SHP77 (cell line): ENCODE measurements around the gene VENTX.

Source experiments
- DNase-seq, 2 experiments: peaks; one replicate each; lab custom pipeline; 2025; lab: John Stamatoyannopoulos, UW

VENTX gene

DNA sequence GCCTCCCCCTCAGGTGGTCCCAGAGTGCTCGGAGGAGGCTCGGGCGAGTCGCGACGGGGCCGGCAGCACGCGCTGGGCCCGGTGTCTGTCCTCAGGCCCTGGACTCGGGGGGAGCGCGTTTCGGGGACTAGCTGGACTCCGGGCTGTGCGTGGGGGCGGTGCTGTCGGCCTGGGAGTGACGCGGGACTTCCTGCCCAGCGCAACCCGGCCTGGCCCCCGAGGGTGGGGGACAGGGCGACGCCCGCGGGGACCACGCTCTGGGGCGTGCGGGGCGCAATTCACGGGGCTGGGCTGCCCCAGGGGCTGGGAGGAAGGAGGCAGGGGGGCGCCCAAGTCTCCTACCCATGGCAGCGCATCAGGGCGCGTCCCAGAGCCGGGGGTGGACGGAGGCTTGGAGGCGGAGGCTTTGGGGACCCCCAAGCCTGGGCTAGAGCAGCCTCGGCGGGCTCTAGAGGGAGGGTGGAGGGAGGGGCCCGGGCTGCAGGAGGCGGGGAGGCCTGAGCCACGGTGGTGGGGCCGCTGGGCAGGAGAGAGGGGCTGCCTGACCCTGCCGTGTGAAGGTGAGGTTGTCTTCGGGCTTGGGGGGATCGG, 2.3 kb upstream of the VENTX start:
- DNase-seq: no peak

- DNase-seq: no peak
These were observed 1.7 kb upstream of the VENTX start for GRCh38 chr10:133235932-133236331.

DNA sequence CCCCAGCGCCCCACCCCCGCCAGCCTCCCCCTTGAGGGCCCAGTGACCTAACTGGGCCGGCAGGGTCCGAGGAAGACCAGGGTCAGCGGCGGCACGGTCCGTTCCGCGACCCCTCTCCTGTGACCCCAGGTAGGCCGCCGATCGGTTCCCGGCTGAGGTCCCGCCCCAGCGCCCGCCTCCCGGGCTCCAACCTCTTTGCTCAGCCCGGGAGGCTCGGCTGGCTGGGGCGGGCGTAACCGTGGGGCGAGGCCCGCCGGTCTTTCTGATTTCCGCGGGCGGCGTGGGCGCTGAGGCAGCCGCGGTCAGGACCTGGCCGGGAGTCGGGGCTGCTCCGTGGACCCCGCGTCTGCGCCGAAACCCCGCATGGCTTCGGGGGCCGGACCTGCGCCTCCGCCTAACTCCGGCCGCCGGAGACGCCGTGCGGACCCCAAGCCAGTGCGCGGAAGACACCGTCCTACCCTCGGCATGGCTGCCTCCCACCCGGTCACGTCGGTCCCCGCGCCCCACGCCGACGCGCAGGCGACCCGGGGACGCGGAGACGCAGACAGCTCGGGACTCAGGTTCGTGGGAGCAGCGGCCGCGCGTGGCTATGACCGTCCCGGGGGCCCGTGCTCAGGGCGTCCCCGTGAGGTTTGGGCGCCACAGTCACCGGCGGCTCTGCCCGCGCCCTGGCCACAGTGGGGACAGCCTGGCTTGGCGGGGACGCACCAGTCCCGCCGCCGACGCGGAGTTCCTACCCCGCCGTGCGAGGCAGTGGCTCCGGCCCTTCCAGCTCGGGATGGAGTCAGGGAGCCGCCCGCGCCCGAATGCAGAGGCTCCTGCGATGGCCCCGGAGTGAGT, 1.0 kb upstream of the VENTX start:
- no peak for DNase-seq

GRCh38 chr10:133237241-133237587, 441 bp upstream of the VENTX start:
- no peak for DNase-seq

DNA sequence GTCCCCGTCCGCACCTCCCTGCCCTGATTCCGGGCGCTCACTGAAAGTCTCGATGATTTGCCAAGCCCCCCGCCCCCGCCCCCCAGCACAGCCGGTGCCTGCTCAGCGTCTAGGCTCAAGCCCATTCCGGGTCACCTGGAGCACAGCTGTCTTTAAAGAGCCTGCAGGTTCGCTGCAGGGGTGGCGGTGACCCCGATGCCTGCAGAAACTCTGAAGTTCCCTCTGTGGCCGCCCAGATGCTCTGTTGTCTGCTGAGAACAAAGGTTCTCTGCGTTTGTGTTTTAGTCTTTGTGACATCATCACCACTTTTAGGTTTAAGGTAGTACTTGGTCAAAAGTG, 780 bp downstream of the VENTX start:
- no peak for DNase-seq

GRCh38 chr10:133239990-133240389, 2.3 kb downstream of the VENTX start:
- no peak for DNase-seq

GRCh38 chr10:133241501-133242205, 4.0 kb downstream of the VENTX start:
- no peak for DNase-seq

DNA sequence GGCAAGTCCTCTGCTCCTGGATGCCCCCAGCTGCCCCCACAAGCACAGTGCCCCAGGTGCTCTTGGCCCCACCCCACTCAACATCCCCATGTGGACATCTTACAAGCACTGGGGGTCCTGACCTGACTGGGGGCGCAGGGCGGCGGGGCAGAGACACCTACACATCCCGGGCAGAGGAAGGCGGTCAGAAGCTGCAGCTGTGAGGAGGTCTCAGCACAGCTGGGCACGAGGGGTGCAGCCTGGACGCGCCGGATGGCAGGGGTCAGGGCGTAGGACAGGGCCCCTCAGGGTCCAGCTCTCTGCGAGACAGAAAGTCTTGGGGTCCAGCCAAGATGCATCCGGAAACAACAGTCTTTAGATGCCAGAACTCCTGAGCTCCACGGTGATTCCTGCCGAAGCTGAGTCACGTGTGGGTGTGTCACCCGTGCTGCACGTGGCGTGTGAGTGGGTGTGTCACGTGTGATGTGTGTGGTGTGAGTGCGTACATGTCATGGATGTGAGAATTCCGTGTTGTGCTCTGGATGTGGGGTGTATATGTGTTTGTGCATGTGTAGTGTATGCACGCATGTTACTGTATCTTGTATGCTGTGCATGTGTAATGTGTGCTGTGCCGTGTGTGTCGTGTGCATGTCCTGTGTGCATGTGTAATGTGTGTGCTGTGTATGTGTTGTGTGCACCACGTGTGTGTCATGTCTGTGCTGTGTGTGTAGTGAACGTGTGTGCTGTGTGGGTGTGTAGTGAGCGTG, 5.1 kb downstream of the VENTX start:
- no peak for DNase-seq

DNA sequence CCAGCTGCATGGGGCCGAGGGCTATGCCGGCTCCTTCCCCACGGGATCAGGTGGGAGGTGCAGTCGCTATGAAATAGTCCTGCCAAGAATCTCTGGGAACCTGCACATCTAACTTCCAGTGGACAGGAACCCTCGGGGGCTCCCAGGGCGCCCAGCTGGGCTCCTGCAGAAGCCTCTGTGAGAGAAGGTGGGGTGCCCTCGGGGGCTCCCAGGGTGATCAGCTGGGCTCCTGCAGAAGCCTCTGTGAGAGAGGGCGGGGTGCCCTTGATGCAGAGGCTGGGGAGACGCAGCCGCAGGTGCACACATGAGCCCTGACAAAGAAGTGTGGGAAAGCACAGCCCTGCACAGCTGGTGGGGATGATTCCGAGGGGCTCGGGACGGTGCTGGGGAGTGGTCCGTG, 5.9 kb downstream of the VENTX start:
- DNase-seq: no peak

GRCh38 chr10:133245439-133246235, 8.0 kb downstream of the VENTX start:
- DNase-seq: no peak

- no peak for DNase-seq
These were observed 8.6 kb downstream of the VENTX start for GRCh38 chr10:133246236-133246626.

DNA sequence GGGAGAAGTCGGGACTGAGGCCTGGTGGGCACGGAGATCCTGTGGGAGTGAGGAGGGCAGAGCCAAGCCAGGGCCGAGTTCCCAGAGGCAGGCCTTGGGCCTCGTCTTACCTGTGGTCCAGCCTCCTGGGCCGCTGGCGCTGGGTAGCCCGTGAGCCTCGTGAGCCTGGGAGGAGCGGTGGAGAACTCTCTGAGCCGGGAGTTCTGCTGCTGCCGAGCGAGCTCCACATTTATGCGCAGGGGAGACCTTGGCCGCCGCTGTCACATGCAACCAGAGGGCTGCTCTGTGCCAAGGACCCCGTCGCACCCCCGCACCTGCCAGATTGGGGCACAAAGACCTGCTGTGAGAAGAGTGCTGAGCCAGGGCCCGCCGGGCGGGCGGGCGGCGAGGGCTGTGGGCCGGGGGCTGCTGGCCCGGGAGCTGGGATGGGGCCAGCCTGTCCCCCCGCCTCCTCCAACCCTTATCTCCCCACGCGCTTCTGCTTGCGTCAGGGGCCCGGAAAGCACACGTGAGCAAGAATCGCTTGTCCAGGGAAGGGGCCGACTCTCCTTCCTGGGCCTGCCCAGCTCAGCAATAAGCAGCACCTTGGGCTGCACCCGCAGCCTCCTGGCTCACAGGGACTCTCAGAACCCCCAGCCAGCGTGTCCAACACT, 10.2 kb downstream of the VENTX start:
- DNase-seq: no peak

- DNase-seq: no peak
These were observed 10.7 kb downstream of the VENTX start for GRCh38 chr10:133248334-133248715.

GRCh38 chr10:133249094-133249780, 11.6 kb downstream of the VENTX start:
- no peak for DNase-seq

DNA sequence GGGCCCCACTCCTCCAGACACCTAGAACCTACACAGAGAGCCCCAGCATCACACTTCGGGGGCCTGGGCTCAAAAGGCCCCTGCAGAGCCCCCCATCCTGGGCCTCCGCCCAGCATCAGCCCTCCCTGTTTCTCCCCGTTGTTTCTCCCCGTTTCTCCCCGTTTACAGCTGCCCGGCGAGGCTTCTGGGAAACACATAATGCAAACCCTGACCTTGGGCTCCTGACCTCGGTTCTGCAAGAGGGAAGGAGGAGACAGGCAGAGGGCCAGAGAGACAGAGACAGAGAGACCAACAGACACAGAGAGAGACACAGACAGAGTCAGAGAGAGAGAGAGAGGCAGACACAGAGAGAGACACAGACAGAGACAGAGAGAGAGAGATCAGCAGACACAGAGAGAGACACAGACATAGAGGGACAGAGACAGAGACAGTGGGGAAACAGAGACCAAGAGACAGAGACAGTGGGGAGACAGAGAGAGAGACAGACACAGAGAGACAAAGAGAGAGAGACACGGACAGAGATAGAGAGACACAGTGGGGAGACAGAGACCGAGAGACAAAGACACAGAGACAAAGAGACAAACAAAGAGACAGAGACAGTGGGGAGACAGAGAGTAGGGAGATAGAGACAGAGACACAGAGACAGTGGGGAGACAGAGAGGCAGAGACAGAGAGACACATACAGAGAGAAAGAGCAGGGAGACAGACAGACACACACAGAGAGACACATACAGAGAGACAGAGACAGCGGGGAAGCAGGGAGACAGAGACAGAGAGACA, 12.5 kb downstream of the VENTX start:
- no peak for DNase-seq

- DNase-seq: no peak
These were observed 13.9 kb downstream of the VENTX start for GRCh38 chr10:133251388-133252222.

DNA sequence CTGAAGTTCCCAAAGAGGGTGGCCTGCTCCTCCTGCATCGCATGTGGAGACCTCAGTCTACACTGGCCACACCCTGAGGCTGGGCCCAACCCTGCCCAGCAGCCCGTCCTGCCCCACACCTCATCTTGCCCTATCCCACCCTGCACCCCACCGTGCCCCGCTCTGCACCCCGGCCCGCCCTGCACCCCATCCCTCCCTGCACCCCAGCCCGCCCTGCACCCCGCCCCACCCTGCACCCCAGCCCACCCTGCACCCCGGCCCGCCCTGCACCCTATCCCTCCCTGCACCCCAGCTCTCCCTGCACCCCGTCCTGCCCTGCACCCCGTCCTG, 14.5 kb downstream of the VENTX start:
- no peak for DNase-seq

DNA sequence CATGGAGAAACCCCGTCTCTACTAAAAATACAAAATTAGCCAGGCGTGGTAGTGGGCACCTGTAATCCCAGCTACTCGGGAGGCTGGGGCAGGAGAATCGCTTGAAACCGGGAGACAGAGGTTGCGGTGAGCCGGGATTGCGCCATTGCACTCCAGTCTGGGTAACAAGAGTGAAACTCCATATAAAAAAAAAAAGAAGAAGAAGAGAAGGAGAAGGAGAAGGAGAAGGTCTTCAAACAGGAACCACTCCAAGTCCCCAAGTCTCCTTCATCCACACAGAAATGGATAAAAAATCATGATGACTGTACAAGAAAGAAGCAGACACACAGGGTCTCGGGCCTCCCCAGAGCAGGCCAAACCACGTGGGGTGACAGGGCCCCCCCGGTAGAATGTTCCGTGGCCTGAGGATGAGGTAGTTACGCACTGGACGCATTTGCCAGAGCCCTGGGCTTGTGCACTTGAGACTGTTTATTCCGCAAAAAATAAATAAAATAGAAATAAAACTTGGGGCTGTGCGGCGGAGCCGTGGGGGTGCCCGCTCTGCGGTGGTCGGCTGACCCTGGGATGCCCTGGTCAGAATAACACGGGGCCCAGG, 15.8 kb downstream of the VENTX start:
- DNase-seq: no peak
